Panc1 (cell line): ENCODE results near the gene ZNF304.

Experiments used
- POLR2AphosphoS5 ChIP-seq: IDR thresholded peaks from 2 replicates; pipeline ENCODE4 v1.6.1; 2012; ENCODE audit warnings: mild to moderate bottlenecking, low read depth, low read length, moderate library complexity
- SIN3A ChIP-seq: IDR thresholded peaks from 2 replicates; pipeline ENCODE4 v1.6.1; 2012; ENCODE audit warnings: low read depth, mild to moderate bottlenecking, low read length, moderate library complexity, borderline replicate concordance; ENCODE audit not compliant: insufficient read depth
- TF ChIP-seq, protein P1 (sequence below): fragments of 450-650 bp; IDR thresholded peaks from 2 replicates; pipeline ENCODE4 v1.5.1; 2017; ENCODE audit warnings: mild to moderate bottlenecking
- TF ChIP-seq, protein P2 (sequence below), 2 experiments: IDR thresholded peaks; 2 replicates each; pipeline ENCODE4 v1.6.1; 2011 to 2012; ENCODE audit warnings: low read depth in 2 of 2, control low read depth in 1 of 2, low read length in 1 of 2, mild to moderate bottlenecking in 1 of 2, moderate library complexity in 1 of 2; ENCODE audit not compliant: insufficient read depth in 1 of 2

DNA sequence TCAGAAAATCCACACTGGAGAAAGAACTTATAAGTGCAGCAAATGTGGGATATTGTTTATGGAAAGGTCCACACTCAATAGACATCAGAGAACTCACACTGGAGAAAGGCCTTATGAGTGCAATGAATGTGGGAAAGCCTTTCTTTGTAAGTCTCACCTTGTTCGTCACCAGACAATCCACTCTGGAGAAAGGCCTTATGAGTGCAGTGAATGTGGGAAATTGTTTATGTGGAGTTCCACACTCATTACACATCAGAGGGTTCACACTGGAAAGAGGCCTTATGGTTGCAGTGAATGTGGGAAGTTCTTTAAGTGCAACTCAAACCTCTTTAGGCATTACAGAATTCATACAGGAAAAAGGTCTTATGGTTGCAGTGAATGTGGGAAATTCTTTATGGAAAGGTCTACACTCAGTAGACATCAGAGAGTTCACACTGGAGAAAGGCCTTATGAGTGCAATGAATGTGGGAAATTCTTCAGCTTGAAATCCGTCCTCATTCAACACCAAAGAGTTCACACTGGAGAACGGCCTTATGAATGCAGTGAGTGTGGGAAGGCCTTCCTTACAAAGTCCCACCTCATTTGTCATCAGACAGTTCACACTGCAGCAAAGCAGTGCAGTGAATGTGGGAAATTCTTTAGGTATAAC lies 26.6 kb downstream of the ZNF304 start:
- TF ChIP-seq, protein P1, sequence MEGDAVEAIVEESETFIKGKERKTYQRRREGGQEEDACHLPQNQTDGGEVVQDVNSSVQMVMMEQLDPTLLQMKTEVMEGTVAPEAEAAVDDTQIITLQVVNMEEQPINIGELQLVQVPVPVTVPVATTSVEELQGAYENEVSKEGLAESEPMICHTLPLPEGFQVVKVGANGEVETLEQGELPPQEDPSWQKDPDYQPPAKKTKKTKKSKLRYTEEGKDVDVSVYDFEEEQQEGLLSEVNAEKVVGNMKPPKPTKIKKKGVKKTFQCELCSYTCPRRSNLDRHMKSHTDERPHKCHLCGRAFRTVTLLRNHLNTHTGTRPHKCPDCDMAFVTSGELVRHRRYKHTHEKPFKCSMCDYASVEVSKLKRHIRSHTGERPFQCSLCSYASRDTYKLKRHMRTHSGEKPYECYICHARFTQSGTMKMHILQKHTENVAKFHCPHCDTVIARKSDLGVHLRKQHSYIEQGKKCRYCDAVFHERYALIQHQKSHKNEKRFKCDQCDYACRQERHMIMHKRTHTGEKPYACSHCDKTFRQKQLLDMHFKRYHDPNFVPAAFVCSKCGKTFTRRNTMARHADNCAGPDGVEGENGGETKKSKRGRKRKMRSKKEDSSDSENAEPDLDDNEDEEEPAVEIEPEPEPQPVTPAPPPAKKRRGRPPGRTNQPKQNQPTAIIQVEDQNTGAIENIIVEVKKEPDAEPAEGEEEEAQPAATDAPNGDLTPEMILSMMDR: no peak
- TF ChIP-seq, protein P2, sequence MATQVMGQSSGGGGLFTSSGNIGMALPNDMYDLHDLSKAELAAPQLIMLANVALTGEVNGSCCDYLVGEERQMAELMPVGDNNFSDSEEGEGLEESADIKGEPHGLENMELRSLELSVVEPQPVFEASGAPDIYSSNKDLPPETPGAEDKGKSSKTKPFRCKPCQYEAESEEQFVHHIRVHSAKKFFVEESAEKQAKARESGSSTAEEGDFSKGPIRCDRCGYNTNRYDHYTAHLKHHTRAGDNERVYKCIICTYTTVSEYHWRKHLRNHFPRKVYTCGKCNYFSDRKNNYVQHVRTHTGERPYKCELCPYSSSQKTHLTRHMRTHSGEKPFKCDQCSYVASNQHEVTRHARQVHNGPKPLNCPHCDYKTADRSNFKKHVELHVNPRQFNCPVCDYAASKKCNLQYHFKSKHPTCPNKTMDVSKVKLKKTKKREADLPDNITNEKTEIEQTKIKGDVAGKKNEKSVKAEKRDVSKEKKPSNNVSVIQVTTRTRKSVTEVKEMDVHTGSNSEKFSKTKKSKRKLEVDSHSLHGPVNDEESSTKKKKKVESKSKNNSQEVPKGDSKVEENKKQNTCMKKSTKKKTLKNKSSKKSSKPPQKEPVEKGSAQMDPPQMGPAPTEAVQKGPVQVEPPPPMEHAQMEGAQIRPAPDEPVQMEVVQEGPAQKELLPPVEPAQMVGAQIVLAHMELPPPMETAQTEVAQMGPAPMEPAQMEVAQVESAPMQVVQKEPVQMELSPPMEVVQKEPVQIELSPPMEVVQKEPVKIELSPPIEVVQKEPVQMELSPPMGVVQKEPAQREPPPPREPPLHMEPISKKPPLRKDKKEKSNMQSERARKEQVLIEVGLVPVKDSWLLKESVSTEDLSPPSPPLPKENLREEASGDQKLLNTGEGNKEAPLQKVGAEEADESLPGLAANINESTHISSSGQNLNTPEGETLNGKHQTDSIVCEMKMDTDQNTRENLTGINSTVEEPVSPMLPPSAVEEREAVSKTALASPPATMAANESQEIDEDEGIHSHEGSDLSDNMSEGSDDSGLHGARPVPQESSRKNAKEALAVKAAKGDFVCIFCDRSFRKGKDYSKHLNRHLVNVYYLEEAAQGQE (IDR thresholded peaks at IDR 0.05; ENCODE audit: insufficient read depth in 1 of 2, low read depth in 2 of 2, low read length in 1 of 2): no peak
- TF ChIP-seq SIN3A (no peak), POLR2AphosphoS5 (no peak)
